GM19438 (cell line): Measurements from ENCODE around the gene CENPN.

Source experiments
- ATAC-seq: cut with Tn5 transposase; IDR thresholded peaks from one replicate; pipeline ENCODE4 v1.9.1; 2021; ENCODE audit warnings: low read depth; ENCODE audit not compliant: unreplicated experiment

Gene CENPN

DNA sequence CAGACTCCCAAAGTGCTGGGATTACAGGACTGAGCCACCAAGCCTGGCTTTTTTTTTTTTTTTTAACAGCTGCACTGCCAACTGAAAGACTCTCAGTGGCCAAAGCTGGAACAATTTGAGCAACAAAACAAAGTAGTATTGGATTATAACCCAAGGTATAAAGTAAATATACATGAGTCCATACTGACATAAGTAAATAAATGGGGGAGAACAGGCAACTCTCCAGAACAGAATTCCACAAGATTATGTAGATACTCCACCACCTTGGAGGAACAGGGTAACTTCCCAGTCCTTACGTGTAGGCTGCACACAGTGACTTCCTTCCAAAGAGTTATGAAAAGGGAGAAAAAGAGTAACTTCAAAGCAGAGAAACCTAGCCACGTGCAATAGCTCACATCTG, 16.0 kb upstream of the CENPN start:
- no peak for ATAC-seq

DNA sequence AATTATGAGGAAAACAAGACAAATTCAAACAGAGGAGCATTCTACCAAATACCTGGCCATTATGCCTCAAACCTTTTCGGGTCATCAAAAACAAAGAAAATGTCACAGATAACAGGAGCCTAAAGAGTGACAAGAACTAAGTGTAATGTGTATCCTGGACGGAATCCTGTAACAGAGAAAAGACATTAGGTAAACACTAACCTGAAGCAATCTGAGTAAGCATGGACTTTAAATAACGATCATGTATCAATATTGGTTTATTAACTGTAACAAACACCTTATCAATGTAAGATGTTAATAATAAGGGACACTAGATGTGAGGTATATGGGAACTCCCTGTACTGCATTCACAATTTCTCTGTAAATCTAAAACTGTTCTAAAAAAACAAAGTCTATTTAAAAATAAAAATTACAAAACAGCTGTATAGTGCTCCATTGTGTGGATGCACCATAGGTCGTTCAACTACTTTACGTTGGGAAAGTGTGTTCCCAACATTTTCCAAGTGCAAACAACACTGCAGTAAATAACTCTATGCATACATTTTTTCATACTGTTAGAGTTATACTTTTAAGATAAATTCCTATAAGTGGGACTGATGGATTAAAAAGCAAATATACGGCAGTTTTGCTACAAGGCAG, 15.1 kb upstream of the CENPN start:
- no peak for ATAC-seq

DNA sequence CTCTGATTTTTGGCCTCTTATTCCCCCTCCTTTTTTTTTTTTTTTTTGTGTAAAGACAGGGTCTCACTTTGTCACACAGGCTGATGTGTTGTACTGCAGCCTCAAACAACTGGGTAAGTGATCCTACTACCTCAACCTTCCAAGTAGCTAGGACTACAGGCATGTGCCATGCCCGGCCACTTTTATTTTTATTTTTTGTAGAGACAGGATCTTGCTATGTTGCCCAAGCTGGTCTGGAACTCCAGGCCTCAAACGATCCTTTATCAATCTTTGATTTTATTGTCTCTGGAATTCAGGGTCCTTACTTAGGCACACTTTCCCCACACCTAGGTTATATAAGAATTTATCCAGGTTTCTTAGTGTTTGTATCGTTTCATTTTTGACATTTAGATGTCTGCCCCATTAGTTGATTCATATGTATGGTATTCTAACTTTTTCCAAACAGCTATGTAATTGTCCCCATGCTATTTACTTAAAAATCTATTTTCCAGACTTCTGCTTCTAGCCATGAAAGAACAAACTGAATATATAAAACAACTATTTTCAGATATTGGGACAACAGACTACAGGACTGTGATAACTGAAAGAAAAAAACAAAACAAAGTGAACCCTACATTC, 14.2 kb upstream of the CENPN start:
- ATAC-seq, result no peak

DNA sequence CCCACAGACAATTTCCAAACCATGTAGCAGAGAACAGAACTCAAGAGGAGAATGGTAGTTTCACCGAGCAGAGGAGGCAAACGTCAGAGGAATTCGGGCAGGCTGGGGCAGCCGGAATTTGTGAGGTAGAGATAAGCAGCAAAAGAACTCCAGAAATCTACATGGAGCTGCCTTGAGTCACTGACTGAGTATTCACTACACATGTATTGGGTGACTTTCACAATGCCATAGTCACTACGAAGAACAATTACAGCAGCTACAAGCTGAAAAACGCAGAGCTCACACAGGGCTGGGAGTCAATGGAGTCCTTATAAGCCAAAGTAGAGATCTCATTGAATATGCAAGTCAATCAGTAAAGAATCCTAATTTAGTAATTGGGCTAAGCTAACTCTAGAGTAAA, 13.7 kb upstream of the CENPN start:
- ATAC-seq, result no peak

DNA sequence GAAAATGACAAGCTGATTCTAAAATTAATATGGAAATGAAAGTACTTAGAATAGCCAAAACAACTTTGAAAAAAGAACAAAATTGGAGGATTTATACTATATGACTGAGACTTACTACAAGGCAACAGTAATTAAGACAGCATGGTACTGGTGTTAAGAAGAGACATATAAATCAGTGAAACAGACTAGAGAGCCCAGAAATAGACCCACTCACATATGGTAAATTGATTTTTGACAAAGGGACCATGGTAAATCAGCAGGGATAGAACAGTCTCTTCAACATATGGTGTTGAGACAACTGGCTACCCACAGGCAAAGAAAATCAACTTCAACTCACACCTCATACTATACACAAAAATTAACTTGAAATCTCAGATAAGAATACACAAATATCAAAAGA, 13.2 kb upstream of the CENPN start:
- ATAC-seq, result no peak

DNA sequence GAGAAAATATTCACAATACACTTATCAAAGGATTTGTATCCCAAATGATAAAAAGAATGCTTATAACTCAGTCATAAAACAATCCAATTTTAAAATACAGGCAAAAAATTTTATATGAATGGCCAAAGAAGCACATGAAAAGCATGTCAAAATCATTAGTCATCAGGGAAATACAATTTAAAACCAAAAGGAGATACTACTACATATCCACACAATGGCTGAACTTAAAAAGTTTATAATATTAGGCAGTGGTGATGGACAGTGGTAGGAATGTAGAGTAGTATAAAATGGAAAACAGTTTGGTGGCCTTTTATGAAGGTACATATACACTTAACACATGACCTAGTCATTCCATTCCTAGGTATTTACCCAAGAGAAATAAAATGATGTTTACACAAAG, 12.6 kb upstream of the CENPN start:
- ATAC-seq, result no peak

DNA sequence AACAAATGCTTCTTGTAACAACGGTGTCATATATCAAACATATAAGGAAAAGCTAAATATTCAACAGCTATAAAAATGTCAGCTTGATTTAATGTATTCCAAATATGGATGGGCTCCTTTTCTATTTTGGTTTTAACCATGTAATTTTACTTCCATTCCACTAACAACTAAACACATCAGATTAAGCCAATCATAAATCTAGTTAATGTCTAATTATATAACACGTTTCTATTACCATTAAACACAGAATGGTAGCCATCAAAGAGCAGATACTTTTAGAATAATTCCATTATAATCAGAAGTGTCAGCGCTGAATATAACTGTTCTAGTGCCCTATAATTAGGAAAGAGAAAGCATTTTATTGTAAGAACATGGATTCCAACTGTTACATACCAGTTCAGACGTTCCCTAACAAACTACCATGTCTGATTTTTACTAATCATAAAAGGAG, 10.3 kb upstream of the CENPN start:
- peak; percentile 2 for ATAC-seq

DNA sequence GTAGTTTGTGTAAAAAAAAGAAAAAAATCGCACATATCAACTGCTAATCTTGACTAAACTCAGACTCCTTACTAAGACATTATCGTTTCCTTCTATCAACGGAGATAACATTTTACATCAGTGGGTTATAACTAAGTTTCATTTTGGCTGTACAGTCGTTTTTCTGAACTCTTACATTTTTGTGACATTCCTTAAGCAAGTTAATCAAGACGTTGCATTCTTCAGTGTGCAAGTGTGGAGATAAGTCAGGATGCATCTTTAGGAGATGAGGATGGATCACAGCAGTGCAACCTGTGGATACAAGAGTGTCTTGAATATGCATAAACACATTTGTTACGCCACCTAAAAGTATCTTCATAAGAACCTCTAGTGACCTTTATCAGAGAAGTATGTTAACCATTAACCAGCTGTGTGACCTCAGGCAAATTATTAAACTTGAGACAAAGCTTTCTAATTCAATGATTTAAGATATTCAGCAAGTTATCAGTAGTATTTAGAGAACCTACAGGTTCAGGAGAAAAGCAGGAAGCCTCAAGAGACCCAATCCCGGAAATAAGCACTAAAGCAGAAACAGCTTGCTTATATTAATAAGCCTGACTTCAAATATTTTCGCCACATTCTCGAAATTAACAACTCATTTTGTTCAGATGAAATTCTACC, 9.7 kb upstream of the CENPN start:
- peak; percentile 49 for ATAC-seq

DNA sequence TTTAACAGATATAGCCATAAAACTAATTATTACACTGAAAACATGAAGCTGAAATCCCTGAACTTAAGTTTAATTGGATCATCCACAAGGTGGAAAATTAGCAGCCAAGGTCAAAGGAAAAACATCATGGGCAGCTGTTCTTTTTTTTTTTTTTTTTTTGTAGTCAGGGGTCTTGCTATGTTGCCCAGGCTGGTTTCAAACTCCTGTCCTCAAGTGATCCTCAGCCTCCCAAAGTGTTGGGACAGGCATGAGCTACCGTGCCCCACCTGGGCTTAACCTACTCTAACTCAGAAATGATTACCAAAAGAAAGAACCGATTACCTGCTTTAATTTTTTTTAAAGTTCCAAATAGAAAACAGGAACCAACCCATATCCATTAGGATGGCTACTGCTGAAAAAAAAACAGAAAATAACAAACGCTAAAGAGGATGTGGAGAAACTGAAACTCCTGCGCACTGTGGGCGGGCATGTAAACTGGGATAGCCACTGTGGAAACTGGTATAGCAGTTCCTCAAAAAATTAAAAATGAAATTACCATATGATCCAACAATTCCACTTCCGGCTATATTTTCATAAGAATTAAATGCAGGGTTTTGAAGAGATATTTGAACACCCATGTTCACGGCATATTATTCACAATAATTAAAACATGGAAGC, 8.9 kb upstream of the CENPN start:
- ATAC-seq, result no peak

DNA sequence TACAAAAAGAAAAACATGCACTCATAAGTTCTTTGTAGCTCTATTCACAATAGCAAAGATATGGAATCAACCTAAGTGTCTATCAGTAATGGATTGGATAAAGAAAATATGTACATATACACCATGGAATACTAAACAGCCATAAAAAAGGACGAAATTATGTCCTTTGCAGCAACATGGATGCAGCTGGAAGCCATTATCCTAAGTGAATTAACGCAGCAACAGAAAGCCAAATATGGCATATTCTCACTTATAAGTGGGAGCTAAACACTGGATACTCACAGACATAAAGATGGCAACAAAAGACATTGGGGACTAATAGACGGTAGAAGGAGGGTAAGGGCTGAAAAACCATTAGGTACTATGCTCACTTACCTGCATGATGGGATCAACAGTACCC, 6.1 kb upstream of the CENPN start:
- no peak for ATAC-seq

DNA sequence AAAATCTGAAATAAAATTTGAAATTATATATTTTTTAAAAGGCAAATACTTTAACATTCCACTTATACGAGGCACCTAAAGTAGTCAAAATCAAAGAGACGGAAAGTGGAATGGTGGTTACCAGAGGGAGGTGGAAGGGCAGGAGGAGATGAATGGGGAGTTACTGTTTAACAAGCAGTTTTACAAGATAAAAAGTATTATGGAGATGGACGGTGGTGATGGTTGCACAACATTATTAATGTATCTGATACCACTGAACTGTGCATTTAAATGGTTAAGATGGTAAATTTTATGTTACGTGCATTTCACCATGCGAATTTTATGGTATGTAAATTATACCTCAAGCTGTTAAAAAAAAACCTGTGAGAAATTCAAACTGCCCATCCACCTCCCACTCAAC, 5.7 kb upstream of the CENPN start:
- no peak for ATAC-seq

DNA sequence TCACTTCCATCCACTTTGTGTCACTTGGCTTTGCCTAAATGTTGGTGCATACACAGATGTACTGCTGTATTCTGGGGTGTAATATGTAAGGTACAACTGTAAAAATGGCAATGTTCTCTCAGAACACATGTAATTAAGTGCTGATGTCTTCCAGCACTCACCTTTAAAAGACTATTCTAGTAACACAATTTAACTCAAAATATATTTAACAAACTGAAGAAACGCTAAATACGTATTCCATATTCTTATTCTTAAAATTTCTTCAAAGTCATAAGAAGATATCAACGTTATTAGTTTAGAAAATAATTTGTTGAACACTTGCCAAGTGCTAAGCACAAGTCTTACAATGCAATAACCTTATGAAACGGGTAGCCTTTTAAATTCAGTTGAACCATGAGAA, 4.0 kb upstream of the CENPN start:
- ATAC-seq, result no peak

DNA sequence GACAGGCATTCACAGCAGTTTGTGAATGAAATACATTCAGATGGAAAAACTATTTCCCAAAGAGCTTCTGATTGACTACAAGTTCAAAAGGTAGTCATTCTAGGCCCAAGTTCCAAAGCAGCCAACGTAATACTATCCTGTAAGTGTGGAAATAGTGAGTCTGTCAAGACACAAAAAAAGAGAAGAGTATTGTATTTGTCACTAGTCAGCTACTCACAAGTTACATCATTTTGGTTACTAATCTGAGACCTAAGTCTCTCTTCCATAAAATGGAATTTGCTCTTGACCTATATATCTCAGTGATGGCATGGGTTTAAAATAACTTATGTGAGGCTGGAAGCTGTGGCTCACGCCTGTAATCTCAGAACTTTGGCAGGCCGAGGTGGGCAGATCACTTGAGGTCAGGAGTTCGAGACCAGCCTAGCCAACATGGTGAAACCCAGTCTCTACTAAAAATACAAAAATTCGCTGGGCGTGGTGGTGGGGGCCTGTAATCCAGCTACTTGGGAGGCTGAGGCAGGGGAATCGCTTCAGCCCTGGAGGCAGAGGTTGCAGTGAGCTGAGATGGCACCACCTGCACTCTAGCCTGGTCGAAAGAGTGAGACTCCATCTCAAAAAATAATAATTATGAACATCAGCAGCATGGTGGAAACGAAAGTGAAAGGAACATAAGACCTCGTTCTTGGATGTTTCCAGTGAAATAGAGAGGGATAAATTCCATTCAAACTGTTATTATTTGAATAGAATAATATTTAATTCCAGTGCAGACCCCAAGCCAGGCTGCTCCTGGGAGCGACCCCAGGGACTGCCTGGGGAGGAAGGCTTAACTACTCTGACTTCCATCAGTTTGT, 3.2 kb upstream of the CENPN start:
- no peak for ATAC-seq

DNA sequence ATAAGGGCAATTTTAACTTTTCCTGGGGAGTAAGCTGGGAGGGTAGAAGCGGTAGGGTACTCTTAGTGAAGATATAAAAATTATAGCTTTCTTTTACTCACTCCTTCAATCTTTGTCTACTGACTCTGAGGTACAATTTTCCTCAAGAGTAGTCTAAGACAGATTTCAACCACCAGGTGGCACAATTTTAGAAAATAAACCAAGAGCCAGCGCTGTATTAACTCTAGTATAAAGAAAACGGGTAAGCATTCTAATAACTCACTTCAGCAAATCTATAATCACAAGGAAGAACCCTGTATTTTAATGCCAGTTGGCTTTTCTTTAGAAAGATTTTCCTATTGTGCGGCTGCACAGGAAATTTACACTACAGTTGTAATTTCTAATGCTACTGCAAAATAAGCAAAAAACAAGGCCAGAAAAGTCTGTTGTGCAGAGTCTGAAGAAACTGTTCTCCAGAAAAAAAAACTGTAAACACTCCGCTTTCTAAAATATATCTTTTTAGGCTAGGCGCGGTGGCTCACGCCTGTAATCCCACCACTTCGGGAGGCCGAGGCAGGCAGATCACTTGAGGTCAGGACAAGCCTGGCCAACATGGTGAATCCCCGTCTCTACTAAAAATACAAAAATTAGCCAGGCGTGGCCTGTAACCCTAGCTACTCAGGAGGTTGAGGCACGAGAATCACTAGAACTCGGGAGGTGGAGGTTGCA, 2.2 kb upstream of the CENPN start:
- ATAC-seq, result no peak

DNA sequence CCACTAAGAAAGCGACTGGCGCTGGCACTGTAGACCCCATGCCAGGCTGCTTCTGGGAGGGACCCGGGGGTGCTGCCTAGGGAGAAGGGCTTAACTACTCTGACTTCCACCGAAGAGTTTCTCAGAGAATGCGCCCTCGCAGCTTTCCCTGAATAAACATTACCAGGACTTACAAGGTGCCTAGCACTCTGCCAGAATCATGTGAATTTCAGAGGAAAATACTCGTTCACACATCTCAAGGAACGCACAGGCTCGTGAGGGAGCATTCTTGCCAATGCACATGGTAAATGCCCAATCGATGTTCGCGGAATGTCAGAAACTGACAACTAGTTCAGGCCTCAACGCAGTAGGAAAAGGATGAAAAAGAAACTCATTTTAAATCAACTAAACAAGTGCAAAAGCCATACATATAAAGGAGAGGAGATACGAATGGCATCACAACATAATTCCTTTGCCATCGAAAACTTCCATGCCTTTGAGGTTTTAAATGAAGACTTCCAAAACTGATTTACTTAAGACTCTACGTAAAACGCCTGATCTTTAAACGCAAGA, 1.3 kb upstream of the CENPN start:
- no peak for ATAC-seq

DNA sequence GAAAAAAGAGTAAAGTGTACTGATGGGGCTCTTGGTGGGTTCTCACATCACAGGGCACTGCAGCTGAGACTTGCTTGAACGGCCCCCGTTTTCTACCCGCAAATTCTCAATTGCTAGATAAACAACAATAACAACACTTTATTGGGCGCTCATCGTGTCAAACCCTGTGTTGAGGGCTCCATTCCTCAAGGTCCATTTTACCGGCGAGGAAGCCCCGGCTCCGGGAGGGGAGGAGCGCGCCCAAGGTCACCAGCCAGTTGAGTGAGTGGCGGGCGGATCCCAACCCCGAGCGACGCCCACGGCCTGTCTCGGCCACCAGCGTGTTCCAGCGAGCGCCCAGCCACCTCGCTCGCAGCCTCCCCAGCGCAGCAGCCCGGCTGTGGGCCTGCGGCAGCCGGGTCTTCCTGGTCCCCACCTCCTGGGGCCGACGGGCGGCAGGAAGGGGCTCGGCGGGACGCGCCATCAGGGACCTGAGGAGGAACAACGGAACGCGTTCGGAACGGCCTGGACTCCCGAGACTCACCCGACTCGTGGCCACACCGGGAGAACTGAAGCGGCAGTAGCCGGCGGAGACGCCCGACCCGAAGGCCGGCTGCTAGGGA, 702 bp upstream of the CENPN start:
- ATAC-seq, result peak; percentile 24

DNA sequence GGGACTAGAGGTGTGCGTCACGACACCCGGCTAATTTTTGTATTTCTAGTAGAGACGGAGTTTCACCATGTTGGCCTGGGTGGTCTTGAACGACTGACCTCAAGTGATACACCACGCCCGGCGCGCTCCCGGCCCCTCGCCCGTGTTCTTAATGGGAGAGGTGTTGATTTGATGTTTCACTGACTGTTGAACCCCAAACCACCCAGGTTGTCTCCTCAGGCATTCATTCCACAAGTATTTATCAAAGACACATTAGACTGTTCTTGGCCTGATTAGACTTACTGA, 1.4 kb downstream of the CENPN start:
- ATAC-seq, result no peak

DNA sequence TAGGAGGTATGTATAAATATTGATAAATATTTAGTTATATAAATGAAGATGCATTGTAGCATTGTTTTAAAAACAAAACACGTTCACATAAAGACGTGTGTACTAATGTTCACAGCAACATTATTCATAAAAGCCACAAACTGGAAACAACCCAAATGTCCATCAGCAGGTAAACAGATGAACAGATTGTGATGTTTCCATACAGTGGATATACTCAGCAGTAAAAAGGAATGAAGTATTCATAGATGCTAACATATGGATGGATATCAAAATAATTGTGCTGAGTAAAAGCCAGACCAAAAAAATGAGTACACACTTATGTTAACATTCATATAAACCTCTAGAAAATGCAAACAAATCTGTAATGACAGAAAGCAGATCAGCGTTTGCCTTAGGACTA, 6.0 kb downstream of the CENPN start:
- no peak for ATAC-seq

DNA sequence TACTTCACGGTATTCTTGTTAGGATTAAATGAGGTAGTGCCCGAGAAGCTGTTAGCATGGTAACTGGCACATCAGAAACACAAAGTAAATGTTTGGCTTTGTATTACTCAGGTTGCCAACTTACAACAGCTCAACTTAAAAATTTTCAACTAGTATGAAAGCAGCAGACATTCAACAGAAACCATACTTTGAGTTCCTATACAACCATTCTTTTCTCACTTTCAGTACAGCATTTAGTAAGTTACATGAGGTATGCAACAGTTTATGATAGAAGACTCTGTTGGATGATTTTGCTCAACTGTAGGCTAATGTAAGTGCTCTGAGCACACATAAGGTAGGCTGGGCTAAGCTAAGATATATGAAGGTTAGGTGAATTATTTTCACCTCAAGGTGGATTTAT, 7.7 kb downstream of the CENPN start:
- no peak for ATAC-seq

DNA sequence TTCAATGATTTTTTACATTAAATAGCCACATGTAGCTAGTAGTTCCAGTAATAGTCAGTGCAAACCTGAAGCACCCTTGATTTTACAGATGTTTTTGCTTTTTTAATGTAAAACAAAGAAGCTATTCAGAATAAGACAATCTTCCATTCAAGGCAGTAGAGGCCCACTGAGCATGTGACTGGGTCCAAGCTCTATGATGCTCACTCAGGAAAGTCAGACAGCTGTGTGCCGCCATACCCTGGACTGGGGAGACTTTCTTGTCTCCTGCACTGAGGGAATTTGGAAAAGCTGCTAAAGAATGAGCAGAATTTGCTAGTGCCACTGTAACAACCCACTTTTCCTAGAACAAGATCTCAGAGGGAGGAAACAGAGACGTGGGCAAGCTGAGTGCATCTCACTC, 11.5 kb downstream of the CENPN start:
- ATAC-seq, result no peak
